B cell (primary cell): ENCODE results near the gene ARHGAP35. TPM values are rescaled to one million over a fixed set of nuclear protein-coding genes. Genes with fewer than 3 reads are reported as not detected.

Experiments
- ATAC-seq: fragments of 200-7000 bp; cut with Tn5 transposase; one replicate; pipeline ENCODE4 v1.10.0; 2021; ENCODE audit warnings: low read depth, mild to moderate bottlenecking, moderate number of reproducible peaks, moderate library complexity
- CTCF ChIA-PET: fragments of 350-600 bp; sonication (Branson Sonifier 250); formaldehyde crosslinking; loops from one replicate; lab custom pipeline; 2021; ENCODE audit warnings: antibody characterized with exemption, inconsistent platforms; lab: Charles Lee
- POLR2A ChIA-PET: fragments of 350-600 bp; sonication (Branson Sonifier 250); formaldehyde crosslinking; loops from one replicate; lab custom pipeline; 2021; ENCODE audit warnings: antibody characterized with exemption; lab: Charles Lee
- DNase-seq: peaks from one replicate; pipeline ENCODE4 v3.0.0; 2013
- H2AFZ ChIP-seq: 2 replicates; pipeline ENCODE4 v1.6.1; 2012; ENCODE audit warnings: mild to moderate bottlenecking, low read depth, low read length; ENCODE audit not compliant: insufficient read depth, poor library complexity, severe bottlenecking
- H3K27ac ChIP-seq, 2 donors: 1 replicate in 1 of 2; 2 replicates in 1 of 2; pipeline ENCODE4 v1.5.1; 2012 to 2013; ENCODE audit warnings: low read length in 2 of 2, mild to moderate bottlenecking in 2 of 2, moderate library complexity in 1 of 2
- H3K27me3 ChIP-seq, 4 experiments: fragments of 200-600 bp in 1 of 4; sonication (generic) in 1 of 4; replicated peaks in 1 of 4; 1 replicate in 2 of 4; 2 replicates in 2 of 4; pipeline versions ENCODE4 v1.6.1 to v1.7.0; 2013 to 2016; ENCODE audit warnings: low read length in 3 of 4, mild to moderate bottlenecking in 2 of 4, mixed read lengths in 1 of 4, moderate library complexity in 1 of 4; ENCODE audit not compliant: insufficient read depth in 4 of 4, control insufficient read depth in 3 of 4; ENCODE audit errors: control extremely low read depth in 1 of 4
- H3K36me3 ChIP-seq, 2 experiments: replicated peaks in 1 of 2; 1 replicate in 1 of 2; 2 replicates in 1 of 2; pipeline versions ENCODE4 v1.6.1 to v1.7.1; 2013; ENCODE audit warnings: low read length in 1 of 2; ENCODE audit not compliant: insufficient read depth in 2 of 2, control insufficient read depth in 1 of 2; ENCODE audit errors: control extremely low read depth in 1 of 2, extremely low read depth in 1 of 2
- H3K4me1 ChIP-seq, 2 donors: fragments of 200-600 bp in 1 of 2; sonication (generic) in 1 of 2; 1 replicate in 1 of 2; 2 replicates in 1 of 2; pipeline versions ENCODE4 v1.5.1 to v1.6.1; 2013 to 2017; ENCODE audit warnings: low read length in 2 of 2; ENCODE audit not compliant: control insufficient read depth in 2 of 2, insufficient read depth in 2 of 2
- H3K4me2 ChIP-seq: replicated peaks from 2 replicates; pipeline ENCODE3; 2012; ENCODE audit warnings: mild to moderate bottlenecking, low read depth, low read length; ENCODE audit not compliant: poor library complexity, severe bottlenecking
- H3K4me3 ChIP-seq, 5 experiments: fragments of 200-600 bp in 1 of 5; sonication (generic) in 1 of 5; 1 replicate in 3 of 5; 2 replicates in 2 of 5; pipeline versions ENCODE4 v1.5.1 to v1.7.0; 2011 to 2016; ENCODE audit warnings: low read length in 4 of 5, mild to moderate bottlenecking in 4 of 5, low read depth in 2 of 5, control low read depth in 1 of 5, moderate library complexity in 1 of 5; ENCODE audit not compliant: insufficient read depth in 1 of 5; ENCODE audit errors: control extremely low read depth in 1 of 5, extremely low read depth in 1 of 5
- H3K79me2 ChIP-seq: fragments of 200-600 bp; sonication (generic); one replicate; pipeline ENCODE4 v1.6.0; 2016; ENCODE audit warnings: low read length; ENCODE audit not compliant: control insufficient read depth, insufficient read depth
- H3K9ac ChIP-seq: fragments of 200-600 bp; sonication (generic); 2 replicates; pipeline ENCODE4 v1.6.1; 2017; ENCODE audit warnings: mild to moderate bottlenecking, low read length, moderate library complexity
- H3K9me3 ChIP-seq, 3 donors: one replicate each; pipeline versions ENCODE4 v1.6.1 to v1.7.1; 2013; ENCODE audit warnings: low read length in 2 of 3; ENCODE audit not compliant: control insufficient read depth in 2 of 3, insufficient read depth in 1 of 3; ENCODE audit errors: control extremely low read depth in 1 of 3
- H4K20me1 ChIP-seq: 2 replicates; pipeline ENCODE4 v1.6.0; 2012; ENCODE audit warnings: mild to moderate bottlenecking, low read length; ENCODE audit not compliant: insufficient read depth, control insufficient read depth, poor library complexity, severe bottlenecking
- H3K27ac Mint-ChIP-seq: one replicate; pipeline ENCODE4 v1.8.0; 2021; ENCODE audit warnings: mixed read lengths
- H3K27me3 Mint-ChIP-seq: one replicate; pipeline ENCODE4 v1.8.0; 2021; ENCODE audit warnings: mixed read lengths
- H3K4me1 Mint-ChIP-seq: one replicate; pipeline ENCODE4 v1.8.0; 2021; ENCODE audit warnings: mixed read lengths
- H3K4me3 Mint-ChIP-seq: one replicate; pipeline ENCODE4 v1.8.0; 2021; ENCODE audit warnings: mixed read lengths
- H3K9me3 Mint-ChIP-seq: one replicate; pipeline ENCODE4 v1.8.0; 2022; ENCODE audit warnings: mixed read lengths; ENCODE audit not compliant: insufficient read depth
- EZH2 ChIP-seq: IDR thresholded peaks from 2 replicates; pipeline ENCODE4 v1.6.1; 2012; ENCODE audit warnings: borderline replicate concordance, low read depth, mild to moderate bottlenecking, moderate library complexity, low read length; ENCODE audit not compliant: insufficient read depth, poor library complexity, severe bottlenecking
- WGBS: methylation state at CpG from one replicate; pipeline ENCODE4 v1.1.5; 2013; ENCODE audit warnings: missing lambda C conversion rate; ENCODE audit not compliant: insufficient coverage; 5-methylcytosine and 5-hydroxymethylcytosine counted together
- intact Hi-C: fragments of 100-400 bp; cut with micrococcal nuclease; formaldehyde crosslinking; loops from one replicate; pipeline ENCODE4 v1.10.0; 2022
- polyA plus RNA-seq: library from polyadenylated mRNA; depleted of rRNA; stranded (reverse); fragments of >200 nt; gene quantifications from 2 replicates; pipeline ENCODE4 v1.2.3, GENCODE V29; 2012
- total RNA-seq, 2 donors: library from RNA; stranded (reverse); fragments of 120-200 nt in 1 of 2; gene quantifications; 1 replicate in 1 of 2; 2 replicates in 1 of 2; pipeline versions ENCODE4 v1.2.3 to v1.2.4, GENCODE V29; 2013 to 2022
- TF ChIP-seq, protein P1 (sequence below): fragments of 200-600 bp; IDR thresholded peaks from one replicate; pipeline ENCODE4 v1.8.0; 2022; ENCODE audit warnings: antibody characterized with exemption, mild to moderate bottlenecking

The ARHGAP35 gene
- total and polyA plus RNA-seq, 2 donors (not counting 1 experiment from before 2014, with no cell fraction given), result 9.6 to 31.3 TPM

DNA sequence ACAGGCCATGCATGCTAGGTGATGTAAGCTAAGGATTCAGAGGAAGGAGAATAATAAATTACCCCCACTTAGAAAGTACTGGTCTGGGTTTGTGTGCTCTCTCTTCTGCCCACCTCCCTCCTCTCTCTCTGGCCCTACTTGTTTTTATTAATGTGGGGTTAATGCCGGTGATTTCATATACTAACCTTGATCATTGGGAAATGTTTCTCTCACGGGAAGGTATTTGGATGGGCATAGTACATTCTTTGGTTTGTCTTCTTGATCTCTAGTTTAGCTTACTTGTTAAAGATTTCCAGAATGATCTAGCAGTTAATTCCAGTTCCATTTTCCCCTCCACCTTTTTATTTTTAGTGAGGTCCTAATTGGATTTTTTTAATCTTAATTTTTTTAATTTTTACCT is 24.6 kb downstream of the ARHGAP35 start:
- DNase-seq (no peak), ATAC-seq (no peak)
- Mint-ChIP-seq H3K4me1 (peaks cover 24% of the 10 kb centered on the region), H3K27ac (no peak overlapping the region), H3K27me3 (no peaks in the 10 kb centered on the region), H3K4me3 (no peak overlapping the region), H3K9me3 (no peaks in the 10 kb centered on the region)
- Histone ChIP-seq H3K27me3 (no peaks in the 10 kb centered on the region), H2AFZ (no peak overlapping the region), H3K79me2 (peaks cover 78% of the 10 kb centered on the region), H3K27ac (no peak overlapping the region), H3K4me3 (no peak overlapping the region), H3K9me3 (no peaks in the 10 kb centered on the region), H3K4me1 (no peaks in the 10 kb centered on the region), H4K20me1 (peaks cover 26% of the 10 kb centered on the region), H3K9ac (no peak overlapping the region), H3K4me2 (no peak overlapping the region), H3K36me3 (no peaks in the 10 kb centered on the region)
- POLR2A ChIA-PET, result interaction anchor here (0.6 kb wide), 1 partner anchor 1514 kb away, joined by 3 read pairs; no protein-coding TSS in a partner anchor
- CTCF ChIA-PET, result interaction anchor here (0.6 to 1.4 kb wide), 2 partner anchors 9 to 129 kb away, joined by 3 to 4 read pairs; no protein-coding TSS in a partner anchor
- intact Hi-C loops, result no loop called here
- no CpG with 5 or more reads among the region's 2 CpGs for WGBS
- TF ChIP-seq, protein P1, sequence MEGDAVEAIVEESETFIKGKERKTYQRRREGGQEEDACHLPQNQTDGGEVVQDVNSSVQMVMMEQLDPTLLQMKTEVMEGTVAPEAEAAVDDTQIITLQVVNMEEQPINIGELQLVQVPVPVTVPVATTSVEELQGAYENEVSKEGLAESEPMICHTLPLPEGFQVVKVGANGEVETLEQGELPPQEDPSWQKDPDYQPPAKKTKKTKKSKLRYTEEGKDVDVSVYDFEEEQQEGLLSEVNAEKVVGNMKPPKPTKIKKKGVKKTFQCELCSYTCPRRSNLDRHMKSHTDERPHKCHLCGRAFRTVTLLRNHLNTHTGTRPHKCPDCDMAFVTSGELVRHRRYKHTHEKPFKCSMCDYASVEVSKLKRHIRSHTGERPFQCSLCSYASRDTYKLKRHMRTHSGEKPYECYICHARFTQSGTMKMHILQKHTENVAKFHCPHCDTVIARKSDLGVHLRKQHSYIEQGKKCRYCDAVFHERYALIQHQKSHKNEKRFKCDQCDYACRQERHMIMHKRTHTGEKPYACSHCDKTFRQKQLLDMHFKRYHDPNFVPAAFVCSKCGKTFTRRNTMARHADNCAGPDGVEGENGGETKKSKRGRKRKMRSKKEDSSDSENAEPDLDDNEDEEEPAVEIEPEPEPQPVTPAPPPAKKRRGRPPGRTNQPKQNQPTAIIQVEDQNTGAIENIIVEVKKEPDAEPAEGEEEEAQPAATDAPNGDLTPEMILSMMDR, result no peak
- TF ChIP-seq EZH2, result no peak

DNA sequence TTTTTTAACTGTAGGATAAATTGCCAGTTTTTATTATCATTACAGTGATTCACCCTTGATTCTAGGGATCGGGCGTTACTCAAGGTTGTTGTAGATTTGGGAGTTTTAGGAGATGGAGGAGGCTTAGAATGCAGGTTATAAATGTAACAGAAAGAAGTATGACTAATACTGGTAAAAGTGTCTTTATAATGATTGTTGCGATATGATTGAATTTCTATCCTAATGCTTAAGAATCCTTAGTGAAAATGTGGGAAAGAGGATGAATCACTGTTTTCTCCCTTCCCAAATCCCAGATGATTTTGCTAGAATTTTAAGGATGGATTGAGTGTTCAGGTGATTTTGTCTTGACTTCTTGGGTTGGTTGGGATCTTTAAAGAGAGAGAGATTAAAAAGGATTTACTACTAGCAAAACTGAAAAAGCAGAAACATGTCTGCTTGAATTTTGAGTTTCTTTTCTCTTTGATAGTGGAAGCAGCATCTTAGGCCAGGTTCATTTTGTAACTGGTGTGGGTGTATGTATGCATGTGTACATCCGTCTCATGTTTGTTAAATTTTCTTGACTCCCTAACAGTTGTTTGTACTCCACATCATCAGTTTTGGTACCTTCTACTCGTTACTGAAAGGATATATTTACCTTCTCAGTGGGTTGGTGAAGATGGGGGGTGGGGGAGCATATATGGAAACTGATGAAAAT is 25.9 kb downstream of the ARHGAP35 start:
- H3K9me3 ChIP-seq, result no peaks in the 10 kb centered on the region
- H3K27me3 Mint-ChIP-seq, result no peaks in the 10 kb centered on the region
- H3K4me1 Mint-ChIP-seq, result peaks cover 32% of the 10 kb centered on the region
- WGBS, result no CpG with 5 or more reads among the region's 5 CpGs
- no peak overlapping the region for H2AFZ ChIP-seq
- intact Hi-C loops, result no loop called here
- H3K27me3 ChIP-seq, result no peaks in the 10 kb centered on the region
- no peak overlapping the region for H3K9ac ChIP-seq
- H3K27ac Mint-ChIP-seq, result no peak overlapping the region
- H3K27ac ChIP-seq, result no peak overlapping the region
- no peaks in the 10 kb centered on the region for H3K9me3 Mint-ChIP-seq
- CTCF ChIA-PET, result no interaction called here
- H4K20me1 ChIP-seq, result peaks cover 22% of the 10 kb centered on the region
- no peak for TF ChIP-seq EZH2
- TF ChIP-seq, protein P1, result no peak
- H3K79me2 ChIP-seq, result peaks cover 68% of the 10 kb centered on the region
- DNase-seq (no peak), ATAC-seq (no peak)
- no peaks in the 10 kb centered on the region for H3K4me1 ChIP-seq
- no peak overlapping the region for H3K4me3 ChIP-seq
- H3K4me3 Mint-ChIP-seq, result no peak overlapping the region
- no peaks in the 10 kb centered on the region for H3K36me3 ChIP-seq
- POLR2A ChIA-PET, result no interaction called here
- H3K4me2 ChIP-seq, result no peak overlapping the region
